ENCODE measurements around the gene ZNF185. TPM values are rescaled to one million over a fixed set of nuclear protein-coding genes. Genes with fewer than 3 reads are reported as not detected.

Gene ZNF185
- total RNA-seq, 1 donor from 2014 or later, result 1.6 TPM

- no peak for DNase-seq
- intact Hi-C loops (cut with micrococcal nuclease), result no loop called here
- Histone ChIP-seq H3K9me3 (replicated peaks) (no peaks in the 10 kb centered on the region), H3K4me3 (no peak overlapping the region), H3K27me3 (ENCODE audit: low read depth) (no peaks in the 10 kb centered on the region), H3K4me1 (no peaks in the 10 kb centered on the region), H3K27ac (replicated peaks) (no peak overlapping the region), H3K36me3 (no peaks in the 10 kb centered on the region)
- no peak for TF ChIP-seq CTCF (IDR thresholded peaks at IDR 0.05; ENCODE audit: borderline replicate concordance)
Measured at GRCh38 chrX:152923599-152923998, 25.7 kb downstream of the ZNF185 start.

- Histone ChIP-seq H3K36me3 (no peaks in the 10 kb centered on the region), H3K4me1 (no peaks in the 10 kb centered on the region), H3K27me3 (ENCODE audit: low read depth) (no peaks in the 10 kb centered on the region), H3K9me3 (replicated peaks) (no peaks in the 10 kb centered on the region), H3K4me3 (no peak overlapping the region), H3K27ac (replicated peaks) (no peak overlapping the region)
- no peak for TF ChIP-seq CTCF (IDR thresholded peaks at IDR 0.05; ENCODE audit: borderline replicate concordance)
- DNase-seq, result no peak
- intact Hi-C loops (cut with micrococcal nuclease), result no loop called here
Measured at GRCh38 chrX:152925835-152926234, 28.0 kb downstream of the ZNF185 start.

GRCh38 chrX:152926279-152926678 is 28.4 kb downstream of the ZNF185 start:
- intact Hi-C loops (cut with micrococcal nuclease), result no loop called here
- peak; percentile 26 for TF ChIP-seq CTCF (IDR thresholded peaks at IDR 0.05; ENCODE audit: borderline replicate concordance)
- H3K27ac ChIP-seq (replicated peaks), result no peak overlapping the region
- no peaks in the 10 kb centered on the region for H3K4me1 ChIP-seq
- H3K9me3 ChIP-seq (replicated peaks), result no peaks in the 10 kb centered on the region
- DNase-seq, result no peak
- no peaks in the 10 kb centered on the region for H3K36me3 ChIP-seq
- H3K4me3 ChIP-seq, result no peak overlapping the region
- H3K27me3 ChIP-seq (ENCODE audit: low read depth), result no peaks in the 10 kb centered on the region

- no peak for TF ChIP-seq CTCF (IDR thresholded peaks at IDR 0.05; ENCODE audit: borderline replicate concordance)
- Histone ChIP-seq H3K36me3 (no peaks in the 10 kb centered on the region), H3K4me1 (no peaks in the 10 kb centered on the region), H3K27ac (replicated peaks) (no peak overlapping the region), H3K9me3 (replicated peaks) (no peaks in the 10 kb centered on the region), H3K27me3 (ENCODE audit: low read depth) (no peaks in the 10 kb centered on the region), H3K4me3 (no peak overlapping the region)
- intact Hi-C loops (cut with micrococcal nuclease), result no loop called here
- DNase-seq, result no peak
Measured at GRCh38 chrX:152926923-152927322, 29.1 kb downstream of the ZNF185 start.

- no peak for DNase-seq
- Histone ChIP-seq H3K4me3 (no peak overlapping the region), H3K9me3 (replicated peaks) (no peaks in the 10 kb centered on the region), H3K4me1 (no peaks in the 10 kb centered on the region), H3K27ac (replicated peaks) (no peak overlapping the region), H3K27me3 (ENCODE audit: low read depth) (no peaks in the 10 kb centered on the region), H3K36me3 (no peaks in the 10 kb centered on the region)
- intact Hi-C loops (cut with micrococcal nuclease), result no loop called here
- TF ChIP-seq CTCF (IDR thresholded peaks at IDR 0.05; ENCODE audit: borderline replicate concordance), result no peak
Measured at GRCh38 chrX:152927858-152928760, 30.2 kb downstream of the ZNF185 start.
